OCI-LY1 (cell line): Measurements from ENCODE around the gene ARAP1.

Experiments
- H2AFZ ChIP-seq: fragments of 200-600 bp; sonication (generic), shearing (Covaris generic); 2 replicates; pipeline ENCODE4 v1.6.0; 2014; ENCODE audit warnings: antibody characterized with exemption, mild to moderate bottlenecking, low read length
- H3F3A ChIP-seq: fragments of 200-600 bp; sonication (generic), shearing (Covaris generic); 2 replicates; pipeline ENCODE4 v1.6.0; 2014; ENCODE audit warnings: mild to moderate bottlenecking, antibody characterized with exemption, low read length, moderate library complexity; ENCODE audit not compliant: insufficient read depth
- H3K27ac ChIP-seq: fragments of 200-600 bp; sonication (generic); 2 replicates; pipeline ENCODE4 v1.5.1; 2014; ENCODE audit warnings: low read length, mixed run types, mild to moderate bottlenecking, low read depth; ENCODE audit not compliant: poor library complexity, severe bottlenecking
- H3K27me3 ChIP-seq: fragments of 200-600 bp; sonication (generic); 2 replicates; pipeline ENCODE4 v1.6.0; 2014; ENCODE audit warnings: antibody characterized with exemption, mild to moderate bottlenecking, low read length, moderate library complexity; ENCODE audit not compliant: insufficient read depth
- H3K36me3 ChIP-seq: fragments of 200-600 bp; sonication (generic); 2 replicates; pipeline ENCODE4 v1.6.1; 2014; ENCODE audit warnings: mild to moderate bottlenecking, antibody characterized with exemption, low read length, moderate library complexity, mixed read lengths; ENCODE audit not compliant: insufficient read depth
- H3K4me1 ChIP-seq: fragments of 200-600 bp; sonication (generic); 2 replicates; pipeline ENCODE4 v1.5.1; 2014; ENCODE audit warnings: mild to moderate bottlenecking, low read length, moderate library complexity; ENCODE audit not compliant: insufficient read depth, severe bottlenecking
- H3K4me2 ChIP-seq: fragments of 200-600 bp; sonication (generic), shearing (Covaris generic); 2 replicates; pipeline ENCODE4 v1.6.1; 2014; ENCODE audit warnings: low read length
- H3K4me3 ChIP-seq: fragments of 200-600 bp; sonication (generic); 2 replicates; pipeline ENCODE4 v1.5.1; 2014; ENCODE audit warnings: low read length, low read depth, mild to moderate bottlenecking, mixed read lengths; ENCODE audit not compliant: poor library complexity, severe bottlenecking
- H3K79me2 ChIP-seq: fragments of 200-600 bp; shearing (Covaris generic); 2 replicates; pipeline ENCODE4 v1.6.1; 2016; ENCODE audit warnings: mixed run types, low read length, mixed read lengths; ENCODE audit not compliant: insufficient read depth
- H3K9ac ChIP-seq: fragments of 200-600 bp; sonication (generic), shearing (Covaris generic); 2 replicates; pipeline ENCODE4 v1.6.1; 2014; ENCODE audit warnings: mild to moderate bottlenecking, low read length, mixed read lengths
- H3K9me2 ChIP-seq: fragments of 200-600 bp; sonication (generic), shearing (Covaris generic); 2 replicates; pipeline ENCODE4 v1.6.1; 2014; ENCODE audit warnings: low read depth, mild to moderate bottlenecking, low read length, mixed read lengths
- H3K9me3 ChIP-seq: fragments of 200-600 bp; shearing (Covaris generic); 2 replicates; pipeline ENCODE4 v1.6.1; 2014; ENCODE audit warnings: low read length, mixed read lengths
- H4K20me1 ChIP-seq: fragments of 200-600 bp; sonication (generic), shearing (Covaris generic); 2 replicates; pipeline ENCODE4 v1.6.0; 2016; ENCODE audit warnings: mild to moderate bottlenecking, low read length; ENCODE audit not compliant: insufficient read depth
- CTCF ChIP-seq: fragments of 200-600 bp; sonication (generic), shearing (Covaris generic); IDR thresholded peaks from 2 replicates; pipeline ENCODE4 v1.5.1; 2017; ENCODE audit warnings: mild to moderate bottlenecking, antibody characterized with exemption, low read length, moderate library complexity, mixed read lengths
- EZH2 ChIP-seq: fragments of 200-600 bp; sonication (generic), shearing (Covaris generic); IDR thresholded peaks from 2 replicates; pipeline ENCODE4 v1.8.0; 2017; ENCODE audit warnings: borderline replicate concordance, mixed run types, mild to moderate bottlenecking, antibody characterized with exemption, low read length, moderate library complexity, mixed read lengths

Gene ARAP1

GRCh38 chr11:72724021-72724551 lies 28.1 kb downstream of the ARAP1 start:
- H3K9me2 ChIP-seq = no peaks in the 10 kb centered on the region
- H3K4me1 ChIP-seq = peaks cover 47% of the 10 kb centered on the region
- H3K79me2 ChIP-seq = peaks cover 13% of the 10 kb centered on the region; the same call in 1 of the 2 replicates
- H3K36me3 ChIP-seq = peaks cover 7% of the 10 kb centered on the region
- no peak overlapping the region for H3K4me3 ChIP-seq
- H3K27ac ChIP-seq = peak overlapping the region; percentile 58
- H2AFZ ChIP-seq = no peak overlapping the region
- H3K4me2 ChIP-seq = no peak overlapping the region
- no peaks in the 10 kb centered on the region for H3K27me3 ChIP-seq
- no peaks in the 10 kb centered on the region for H3F3A ChIP-seq
- no peaks in the 10 kb centered on the region for H4K20me1 ChIP-seq
- TF ChIP-seq CTCF (no peak), EZH2 (no peak)
- no peaks in the 10 kb centered on the region for H3K9me3 ChIP-seq
- no peak overlapping the region for H3K9ac ChIP-seq

DNA sequence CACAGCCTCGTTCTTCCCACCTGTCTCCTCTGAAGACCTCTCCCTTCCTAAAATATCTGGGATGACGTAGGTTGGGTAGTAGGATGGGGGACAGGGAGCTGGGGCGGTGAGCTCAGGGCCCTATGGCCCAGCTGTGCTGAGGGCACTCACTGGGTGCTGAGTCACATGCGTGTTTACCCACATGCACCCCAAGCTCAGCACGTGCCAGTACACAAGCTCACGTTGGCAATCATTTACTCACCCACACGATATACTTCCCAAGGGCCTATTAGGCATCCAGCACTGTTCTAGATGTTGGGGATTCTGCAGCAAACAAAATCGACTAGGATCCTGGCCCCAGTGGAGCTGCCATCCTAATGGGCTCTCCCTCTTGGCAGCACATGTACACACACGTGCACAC lies 28.7 kb downstream of the ARAP1 start:
- Histone ChIP-seq H3F3A (no peaks in the 10 kb centered on the region), H3K4me1 (peaks cover 52% of the 10 kb centered on the region), H3K36me3 (peaks cover 12% of the 10 kb centered on the region), H4K20me1 (no peaks in the 10 kb centered on the region), H3K27me3 (no peaks in the 10 kb centered on the region), H3K4me3 (no peak overlapping the region), H2AFZ (no peak overlapping the region), H3K9ac (no peak overlapping the region), H3K9me2 (no peaks in the 10 kb centered on the region), H3K9me3 (no peaks in the 10 kb centered on the region), H3K27ac (peak overlapping the region; percentile 58), H3K4me2 (no peak overlapping the region), H3K79me2 (peaks cover 13% of the 10 kb centered on the region; the same call in 1 of the 2 replicates)
- TF ChIP-seq EZH2 = no peak
- no peak for TF ChIP-seq CTCF

GRCh38 chr11:72722050-72722748 lies 30.0 kb downstream of the ARAP1 start:
- Histone ChIP-seq H3K27ac (peak overlapping the region; percentile 73), H3F3A (no peaks in the 10 kb centered on the region), H3K27me3 (no peaks in the 10 kb centered on the region), H3K9ac (peak overlapping the region; percentile 82), H3K79me2 (peaks cover 13% of the 10 kb centered on the region; the same call in 1 of the 2 replicates), H3K4me2 (peak overlapping the region; percentile 92), H3K36me3 (peaks cover 12% of the 10 kb centered on the region), H2AFZ (no peak overlapping the region), H3K4me3 (peak overlapping the region; percentile 71), H4K20me1 (no peaks in the 10 kb centered on the region), H3K4me1 (peaks cover 54% of the 10 kb centered on the region), H3K9me3 (no peaks in the 10 kb centered on the region), H3K9me2 (no peaks in the 10 kb centered on the region)
- no peak for TF ChIP-seq CTCF
- TF ChIP-seq EZH2 = no peak
